GM12878 (cell line): ENCODE results near the gene CNKSR3. TPM values are rescaled to one million over a fixed set of nuclear protein-coding genes. Genes with fewer than 3 reads are reported as not detected.

ENCODE experiments used
- ATAC-seq: fragments of 200-7000 bp; cut with Tn5 transposase; 3 replicates; pipeline ENCODE4 v1.9.1; 2020; ENCODE audit warnings: mild to moderate bottlenecking, moderate library complexity
- Bru-seq: library from RNA; stranded (reverse); fragments of 400-500 nt; gene quantifications from one replicate; lab custom pipeline; 2021; lab: Mats Ljungman, UMichigan
- BruChase-seq, 2 experiments: library from RNA; stranded (reverse); fragments of 400-500 nt; gene quantifications; one replicate each; lab custom pipeline; 2021; lab: Mats Ljungman, UMichigan
- BruUV-seq: library from RNA; stranded (reverse); fragments of 400-500 nt; replicated peaks from 2 replicates; lab custom pipeline; 2021; lab: Mats Ljungman, UMichigan
- CTCF ChIA-PET: fragments of 300-600 bp; sonication (Branson Sonifier 250); formaldehyde crosslinking; extraction: SDS; loops from one replicate; lab custom pipeline; 2021; ENCODE audit warnings: inconsistent platforms; lab: Yijun Ruan, JAX
- POLR2A ChIA-PET: fragments of 350-600 bp; formaldehyde crosslinking; extraction: SDS; loops from one replicate; lab custom pipeline; 2021; ENCODE audit warnings: inconsistent platforms; lab: Charles Lee
- RAD21 ChIA-PET: fragments of 300-600 bp; sonication (Branson Sonifier 250); formaldehyde crosslinking; loops from one replicate; lab custom pipeline; 2023; ENCODE audit warnings: antibody characterized with exemption; ENCODE audit not compliant: unreplicated experiment; lab: Charles Lee
- SMC1A ChIA-PET: fragments of 300-600 bp; sonication (Branson Sonifier 250); formaldehyde crosslinking; loops from one replicate; lab custom pipeline; 2023; ENCODE audit not compliant: unreplicated experiment, uncharacterized antibody; lab: Charles Lee
- DNase-seq: peaks from one replicate; pipeline ENCODE4 v3.0.0-alpha.2; 2011; ENCODE audit warnings: low read depth, low spot score
- FAIRE-seq: peaks from 3 replicates; lab custom pipeline; 2011; peaks lifted over from hg19 to GRCh38; lab: Jason Lieb, UNC
- H2AFZ ChIP-seq: 2 replicates; pipeline ENCODE4 v1.6.0; 2011; ENCODE audit warnings: low read depth, low read length, control low read depth; ENCODE audit not compliant: control insufficient read depth
- H3K27ac ChIP-seq: 2 replicates; pipeline ENCODE4 v1.5.1; 2011; ENCODE audit warnings: control low read depth; ENCODE audit not compliant: control insufficient read depth, insufficient read depth
- H3K27me3 ChIP-seq, 2 experiments: replicated peaks in 1 of 2; 2 replicates each; pipeline versions ENCODE4 v1.6.0 to v1.6.1; 2011; ENCODE audit warnings: low read length in 1 of 2; ENCODE audit not compliant: control insufficient read depth in 2 of 2, insufficient read depth in 2 of 2
- H3K36me3 ChIP-seq, 2 experiments: 2 replicates each; pipeline ENCODE4 v1.5.1; 2011; ENCODE audit warnings: low read length in 1 of 2; ENCODE audit not compliant: control insufficient read depth in 2 of 2, insufficient read depth in 2 of 2
- H3K4me1 ChIP-seq: 2 replicates; pipeline ENCODE4 v1.6.1; 2011; ENCODE audit warnings: mild to moderate bottlenecking, low read length, moderate library complexity, mixed read lengths; ENCODE audit not compliant: control insufficient read depth, insufficient read depth
- H3K4me2 ChIP-seq: 2 replicates; pipeline ENCODE4 v1.6.0; 2011; ENCODE audit warnings: control low read depth; ENCODE audit not compliant: control insufficient read depth, insufficient read depth
- H3K4me3 ChIP-seq: fragments of 200-600 bp; sonication (generic); 2 replicates; pipeline ENCODE4 v1.5.1; 2016
- H3K79me2 ChIP-seq: 2 replicates; pipeline ENCODE4 v1.6.0; 2011; ENCODE audit warnings: low read length; ENCODE audit not compliant: control insufficient read depth, insufficient read depth
- H3K9ac ChIP-seq: 2 replicates; pipeline ENCODE4 v1.8.0; 2011; ENCODE audit warnings: low read length, control low read depth, mixed read lengths; ENCODE audit not compliant: control insufficient read depth, insufficient read depth
- H3K9me3 ChIP-seq: replicated peaks from 3 replicates; pipeline ENCODE4 v1.5.1; 2011; ENCODE audit warnings: mild to moderate bottlenecking, low read length; ENCODE audit not compliant: control insufficient read depth, insufficient read depth
- H4K20me1 ChIP-seq: 2 replicates; pipeline ENCODE4 v1.6.0; 2011; ENCODE audit not compliant: control insufficient read depth, insufficient read depth
- ATF7 ChIP-seq: fragments of 450-650 bp; IDR thresholded peaks from 2 replicates; pipeline ENCODE4 v1.6.1; 2016; ENCODE audit warnings: low read depth, mild to moderate bottlenecking
- BHLHE40 ChIP-seq, 2 experiments: fragments of 450-650 bp in 1 of 2; IDR thresholded peaks; 2 replicates each; pipeline ENCODE4 v1.6.1; 2011 to 2017; ENCODE audit warnings: low read depth in 2 of 2, borderline replicate concordance in 1 of 2, improper control_type of control experiment in 1 of 2, low read length in 1 of 2, mild to moderate bottlenecking in 1 of 2
- CHD2 ChIP-seq: IDR thresholded peaks from 2 replicates; pipeline ENCODE4 v1.6.1; 2011; ENCODE audit warnings: low read depth, low read length, improper control_type of control experiment, borderline replicate concordance
- GATAD2B ChIP-seq: fragments of 450-650 bp; conservative IDR thresholded peaks from 2 replicates; pipeline ENCODE4 v1.6.1; 2017; ENCODE audit warnings: low read depth, mild to moderate bottlenecking, moderate library complexity
- HDAC6 ChIP-seq: fragments of 200-600 bp; sonication (generic); IDR thresholded peaks from one replicate; pipeline ENCODE4 v1.8.0; 2017; ENCODE audit warnings: antibody characterized with exemption; ENCODE audit not compliant: unreplicated experiment
- IKZF1 ChIP-seq: fragments of 450-650 bp; conservative IDR thresholded peaks from 2 replicates; pipeline ENCODE4 v1.6.1; 2017; ENCODE audit warnings: antibody characterized with exemption, mild to moderate bottlenecking
- RCOR1 ChIP-seq: conservative IDR thresholded peaks from 2 replicates; pipeline ENCODE4 v1.6.1; 2012; ENCODE audit warnings: low read depth, low read length, improper control_type of control experiment
- WGBS: methylation state at CpG from one replicate; pipeline ENCODE4 v1.1.6; 2016; ENCODE audit warnings: low lambda C conversion rate; ENCODE audit not compliant: insufficient replicate concordance, insufficient coverage; ENCODE audit errors: missing lambda C conversion rate; 5-methylcytosine and 5-hydroxymethylcytosine counted together
- in situ Hi-C: fragments of 300-500 bp; cut with MboI; formaldehyde crosslinking; loops from 9 replicates; pipeline ENCODE4 v1.14.3; 2018; ENCODE audit warnings: mixed read lengths
- intact Hi-C: fragments of 100-400 bp; cut with micrococcal nuclease; formaldehyde crosslinking; loops from one replicate; pipeline ENCODE4 v1.14.2; 2022; ENCODE audit not compliant: unreplicated experiment
- long read RNA-seq, 2 experiments: library from polyadenylated mRNA; unstranded; transcript quantifications; one replicate each; pipeline ENCODE4 v2.0.0, GENCODE V29; 2019 to 2020
- polyA minus RNA-seq, 3 experiments: library from RNA; depleted of rRNA, polyadenylated mRNA; stranded (reverse); fragments of >200 nt; gene quantifications; 2 replicates each; pipeline ENCODE4 v1.2.3, GENCODE V29; 2011
- polyA plus RNA-seq, 11 experiments: library from polyadenylated mRNA; depleted of rRNA in 4 of 11; unstranded in 6 of 11; stranded (reverse) in 5 of 11; fragments of >200 nt; fragmentation: Nextera tagmentation in 4 of 11; fragmentation: Illumina TruSeq in 1 of 11; extraction: Ambion mirVana in 4 of 11; extraction: Trizol in 1 of 11; gene quantifications; 1 replicate in 1 of 11; 2 replicates in 10 of 11; pipeline versions ENCODE4 v1.2.1 to v1.2.3, GENCODE V29; 2011 to 2016; ENCODE audit warnings: inconsistent platforms in 2 of 11, missing spikeins in 2 of 11, low read depth in 1 of 11
- total RNA-seq, 4 experiments: library from RNA; depleted of rRNA in 3 of 4; stranded (reverse); fragments of >200 nt in 3 of 4; fragmentation: Illumina TruSeq in 1 of 4; extraction: Trizol in 1 of 4; gene quantifications; 2 replicates each; pipeline versions ENCODE4 v1.2.1 to v1.2.3, GENCODE V29; 2013 to 2021
- TF ChIP-seq, protein P1 (sequence below): fragments of 450-650 bp; IDR thresholded peaks from 2 replicates; pipeline ENCODE4 v1.6.1; 2017; ENCODE audit warnings: low read depth, mild to moderate bottlenecking, moderate library complexity
- TF ChIP-seq, protein P2 (sequence below): IDR thresholded peaks from 2 replicates; pipeline ENCODE4 v1.6.1; 2011; ENCODE audit warnings: low read depth, low read length, improper control_type of control experiment, borderline replicate concordance

Gene CNKSR3
- total RNA-seq (2013; cell fraction: nucleolus; rRNA removed) = 1.1 and 1.3 TPM in 2 replicates
- total RNA-seq (2014; rRNA removed) = under 0.01 and 0.05 TPM in 2 replicates
- 0.05 and 0.13 TPM in 2 replicates for total RNA-seq (2014; rRNA removed; fragmentation: Illumina TruSeq; extraction: Trizol)
- 0.11 and 0.31 TPM in 2 replicates for total RNA-seq (2021)
- 0.12 TPM for polyA plus RNA-seq (2011; ENCODE audit: low read depth)
- 0.48 and 0.66 TPM in 2 replicates for polyA plus RNA-seq (2011; rRNA removed)
- 0.48 and 0.72 TPM in 2 replicates for polyA plus RNA-seq (2011; cell fraction: cytosol; rRNA removed)
- polyA plus RNA-seq (2011; cell fraction: nucleus; rRNA removed) = 0.22 and 0.88 TPM in 2 replicates
- 0.41 and 0.66 TPM in 2 replicates for polyA plus RNA-seq (2012)
- polyA plus RNA-seq (2014; fragmentation: Illumina TruSeq; extraction: Trizol) = 0.13 TPM in 1 of 2 replicates, not detected in the other
- polyA plus RNA-seq (2014; fragmentation: Nextera tagmentation; extraction: Ambion mirVana) = under 1 TPM; 0.02 to 0.05 TPM
- polyA plus RNA-seq (2014; rRNA removed) = 0.10 TPM in 1 of 2 replicates, not detected in the other
- not detected for polyA plus RNA-seq (2016; fragmentation: Nextera tagmentation; extraction: Ambion mirVana)
- polyA minus RNA-seq (2011; rRNA and poly(A)+ RNA removed) = 0.73 and 0.77 TPM in 2 replicates
- polyA minus RNA-seq (2011; cell fraction: cytosol; rRNA and poly(A)+ RNA removed) = 0.31 and 0.67 TPM in 2 replicates
- 0.12 and 0.19 TPM in 2 replicates for polyA minus RNA-seq (2011; cell fraction: nucleus; rRNA and poly(A)+ RNA removed)
- Bru-seq, nascent RNA = percentile 26 among the genes with signal in this experiment
- BruChase-seq, experiment 1, labeled RNA remaining after a 6-hour chase = percentile 22 among the genes with signal in this experiment
- percentile 21 among the genes with signal in this experiment for BruChase-seq, experiment 2, labeled RNA remaining after a 2-hour chase
- long read RNA-seq, experiment 1 = 0 reads
- long read RNA-seq, experiment 2, partial matches to known transcripts = 1 of 3 reads
- long read RNA-seq, experiment 2, other reads (novel, unspliced or antisense) = 2 of 3 reads

DNA sequence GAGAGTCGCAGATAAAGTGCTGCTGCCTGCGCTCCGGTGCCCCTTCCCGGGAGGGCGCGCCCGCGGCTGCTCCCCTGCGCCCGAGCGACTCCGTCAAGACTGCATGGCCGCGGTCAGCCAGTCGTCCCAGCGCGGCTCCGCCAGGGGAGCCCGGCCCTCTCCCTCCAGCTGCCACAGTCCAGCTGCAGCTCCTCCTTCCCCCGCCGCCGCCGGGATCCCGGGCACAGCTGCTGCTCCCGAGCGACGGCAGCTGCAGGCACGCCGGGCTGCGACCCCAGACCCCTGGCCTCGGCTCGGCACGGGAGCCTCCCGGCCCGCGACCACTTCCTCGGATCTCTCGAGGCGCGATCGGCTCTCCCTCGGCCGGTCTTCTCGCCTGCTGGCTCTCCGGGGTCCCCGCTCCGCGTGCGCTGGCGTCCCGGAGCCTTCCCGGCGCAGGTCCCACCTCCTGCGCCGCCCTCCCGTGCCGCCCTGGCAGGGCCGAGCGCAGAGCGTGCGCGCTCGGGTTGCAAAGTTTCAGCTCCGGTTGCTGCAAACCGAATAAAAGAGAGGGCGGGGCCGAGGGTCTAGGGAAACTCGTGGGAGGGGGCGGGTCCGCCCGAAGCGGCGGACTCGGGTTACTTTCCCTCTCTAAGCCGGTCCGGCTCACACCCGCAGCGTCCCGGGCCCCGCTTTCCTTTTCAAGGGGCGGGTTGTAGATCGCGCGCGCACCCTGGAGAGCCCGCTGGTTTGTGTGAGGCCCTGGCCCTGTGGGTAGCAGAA lies at the start of gene CNKSR3:
Gene CNKSR3, minus strand, starts transcription at position 542 of the 762 bp plus-strand sequence. CDS start 571 bp downstream, outside the sequence.
- in situ Hi-C loops = no loop called here
- intact Hi-C loops = no loop called here
- peak; percentile 68 for ATAC-seq
- ChIA-PET SMC1A (no interaction called here), POLR2A (no interaction called here), RAD21 (no interaction called here), CTCF (no interaction called here)
- TF ChIP-seq RCOR1 (no peak), ATF7 (no peak), BHLHE40 (IDR thresholded peaks at IDR 0.05; ENCODE audit: borderline replicate concordance in 1 of 2, low read depth in 2 of 2, low read length in 1 of 2) (peak in 1 of 2 experiments; percentile 59; a peak in 1 of 4 replicates), IKZF1 (no peak; the same call in 1 of the 2 replicates), CHD2 (no peak), GATAD2B (no peak), HDAC6 (peak; percentile 77)
- TF ChIP-seq, protein P1, sequence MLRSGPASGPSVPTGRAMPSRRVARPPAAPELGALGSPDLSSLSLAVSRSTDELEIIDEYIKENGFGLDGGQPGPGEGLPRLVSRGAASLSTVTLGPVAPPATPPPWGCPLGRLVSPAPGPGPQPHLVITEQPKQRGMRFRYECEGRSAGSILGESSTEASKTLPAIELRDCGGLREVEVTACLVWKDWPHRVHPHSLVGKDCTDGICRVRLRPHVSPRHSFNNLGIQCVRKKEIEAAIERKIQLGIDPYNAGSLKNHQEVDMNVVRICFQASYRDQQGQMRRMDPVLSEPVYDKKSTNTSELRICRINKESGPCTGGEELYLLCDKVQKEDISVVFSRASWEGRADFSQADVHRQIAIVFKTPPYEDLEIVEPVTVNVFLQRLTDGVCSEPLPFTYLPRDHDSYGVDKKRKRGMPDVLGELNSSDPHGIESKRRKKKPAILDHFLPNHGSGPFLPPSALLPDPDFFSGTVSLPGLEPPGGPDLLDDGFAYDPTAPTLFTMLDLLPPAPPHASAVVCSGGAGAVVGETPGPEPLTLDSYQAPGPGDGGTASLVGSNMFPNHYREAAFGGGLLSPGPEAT = no peak
- TF ChIP-seq, protein P2, sequence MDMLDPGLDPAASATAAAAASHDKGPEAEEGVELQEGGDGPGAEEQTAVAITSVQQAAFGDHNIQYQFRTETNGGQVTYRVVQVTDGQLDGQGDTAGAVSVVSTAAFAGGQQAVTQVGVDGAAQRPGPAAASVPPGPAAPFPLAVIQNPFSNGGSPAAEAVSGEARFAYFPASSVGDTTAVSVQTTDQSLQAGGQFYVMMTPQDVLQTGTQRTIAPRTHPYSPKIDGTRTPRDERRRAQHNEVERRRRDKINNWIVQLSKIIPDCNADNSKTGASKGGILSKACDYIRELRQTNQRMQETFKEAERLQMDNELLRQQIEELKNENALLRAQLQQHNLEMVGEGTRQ = no peak
- BruUV-seq = no TSS peak
- Histone ChIP-seq H3K27ac (no peak within 1 kb of the TSS), H3K36me3 (no peaks in the 10 kb centered on the region), H3K9me3 (no peaks in the 10 kb centered on the region; the same call in 2 of the 3 replicates), H4K20me1 (no peaks in the 10 kb centered on the region), H3K79me2 (no peaks in the 10 kb centered on the region), H3K9ac (no peak within 1 kb of the TSS), H2AFZ (peak within 1 kb of the TSS; percentile 39), H3K4me2 (peak within 1 kb of the TSS; percentile 64), H3K27me3 (peaks cover 6 to 7% of the 10 kb centered on the region in 2 experiments; a peak in 3 of 4 replicates), H3K4me3 (peak within 1 kb of the TSS; percentile 58; the same call in 1 of the 2 replicates), H3K4me1 (no peaks in the 10 kb centered on the region)
- no peak for FAIRE-seq
- no peak for DNase-seq
- WGBS = 3% methylated on average over 63 of the region's 86 CpGs
